ENCODE results near the gene FCF1. TPM values are rescaled to one million over a fixed set of nuclear protein-coding genes. Genes with fewer than 3 reads are reported as not detected.

The FCF1 gene
- polyA plus RNA-seq, 3 donors = 55.7 to 67.7 (median 56.2) TPM

DNA sequence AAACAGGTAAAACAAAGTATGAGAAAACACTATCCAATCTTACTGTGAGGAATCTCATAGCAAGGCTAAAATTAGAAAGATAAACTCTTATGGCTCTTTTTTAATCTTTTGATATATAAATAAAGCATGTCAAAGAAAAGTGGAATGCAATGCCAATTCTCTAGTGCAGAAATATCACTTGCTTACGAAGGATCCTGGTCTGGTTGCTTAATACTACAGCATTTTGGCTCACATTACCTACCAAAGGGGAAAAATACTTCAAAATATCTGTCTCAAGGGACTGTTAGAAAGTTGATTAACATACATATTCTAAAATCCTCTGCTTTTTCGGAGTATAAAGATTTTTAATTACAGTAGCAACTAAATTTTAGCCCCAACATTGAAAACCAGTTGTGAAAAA, 21.5 kb upstream of the FCF1 start:
- DNase-seq (ENCODE audit: extremely low read depth in 1 of 11, low read depth in 9 of 11, low spot score in 4 of 11) = no peak

GRCh38 chr14:74693191-74693590, 19.8 kb upstream of the FCF1 start:
- no peak for DNase-seq (ENCODE audit: extremely low read depth in 1 of 11, low read depth in 9 of 11, low spot score in 4 of 11)

GRCh38 chr14:74695406-74695805, 17.5 kb upstream of the FCF1 start:
- DNase-seq (ENCODE audit: extremely low read depth in 1 of 11, low read depth in 9 of 11, low spot score in 4 of 11) = no peak

- no peak for DNase-seq (ENCODE audit: extremely low read depth in 1 of 11, low read depth in 9 of 11, low spot score in 4 of 11)
These were observed 15.9 kb upstream of the FCF1 start for GRCh38 chr14:74697011-74697410.

DNA sequence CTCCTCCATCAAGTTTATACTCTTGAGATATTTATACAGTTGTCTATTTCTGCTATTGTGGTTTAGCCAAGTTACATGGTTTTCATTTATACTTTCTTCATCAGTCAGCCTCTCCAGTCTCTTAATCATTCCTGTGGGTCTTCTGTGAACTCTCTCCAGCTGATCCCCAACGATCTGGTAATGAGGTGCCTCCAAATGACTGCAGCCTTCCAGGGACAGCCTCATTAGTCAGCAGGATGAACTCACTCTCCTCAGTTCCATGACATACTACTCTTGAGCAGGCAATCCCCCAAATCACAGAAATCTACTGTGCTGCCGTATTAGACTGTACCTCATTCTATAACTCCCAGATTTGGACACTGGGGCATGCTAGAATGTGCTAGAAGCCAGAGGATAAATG, 15.4 kb upstream of the FCF1 start:
- no peak for DNase-seq (ENCODE audit: extremely low read depth in 1 of 11, low read depth in 9 of 11, low spot score in 4 of 11)

DNA sequence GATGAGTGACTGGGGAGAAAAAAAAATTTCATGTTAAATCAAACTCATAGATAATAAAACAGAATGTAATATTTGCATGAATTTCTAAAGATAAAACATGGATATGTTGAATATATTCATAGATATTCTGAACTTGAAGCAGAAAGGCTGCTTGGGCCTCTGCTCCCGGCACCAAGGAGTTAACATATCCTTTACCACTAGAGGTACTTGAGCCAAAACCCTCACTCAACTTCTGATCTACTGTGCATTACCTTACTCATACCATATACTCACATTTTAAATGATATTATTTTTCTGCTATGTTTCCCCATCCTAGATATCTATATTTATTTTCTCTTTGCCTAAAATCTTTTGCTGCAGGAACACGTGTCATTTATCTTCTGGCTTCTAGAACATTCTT, 15.0 kb upstream of the FCF1 start:
- no peak for DNase-seq (ENCODE audit: extremely low read depth in 1 of 11, low read depth in 9 of 11, low spot score in 4 of 11)

DNA sequence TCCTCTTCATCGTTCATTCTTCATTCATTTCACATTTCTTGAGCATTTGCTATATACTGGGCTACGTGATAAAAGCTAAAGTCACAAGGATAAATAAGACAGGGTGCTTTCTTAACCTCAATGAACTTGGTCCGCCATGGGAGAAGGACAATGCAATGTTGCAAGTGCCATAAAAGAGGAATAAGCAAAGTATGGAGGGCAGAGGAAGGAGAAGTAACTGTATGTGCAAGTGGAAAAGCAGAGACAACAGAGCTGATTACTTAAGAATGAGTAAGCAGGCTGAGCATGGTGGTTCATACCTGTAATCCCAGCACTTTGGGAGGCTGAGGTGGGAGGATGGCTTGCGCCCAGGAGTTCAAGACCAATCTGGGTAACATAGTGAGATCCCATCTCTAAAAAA, 14.5 kb upstream of the FCF1 start:
- no peak for DNase-seq (ENCODE audit: extremely low read depth in 1 of 11, low read depth in 9 of 11, low spot score in 4 of 11)

GRCh38 chr14:74702293-74702692, 10.7 kb upstream of the FCF1 start:
- no peak for DNase-seq (ENCODE audit: extremely low read depth in 1 of 11, low read depth in 9 of 11, low spot score in 4 of 11)

GRCh38 chr14:74703043-74703442, 9.9 kb upstream of the FCF1 start:
- no peak for DNase-seq (ENCODE audit: extremely low read depth in 1 of 11, low read depth in 9 of 11, low spot score in 4 of 11)

DNA sequence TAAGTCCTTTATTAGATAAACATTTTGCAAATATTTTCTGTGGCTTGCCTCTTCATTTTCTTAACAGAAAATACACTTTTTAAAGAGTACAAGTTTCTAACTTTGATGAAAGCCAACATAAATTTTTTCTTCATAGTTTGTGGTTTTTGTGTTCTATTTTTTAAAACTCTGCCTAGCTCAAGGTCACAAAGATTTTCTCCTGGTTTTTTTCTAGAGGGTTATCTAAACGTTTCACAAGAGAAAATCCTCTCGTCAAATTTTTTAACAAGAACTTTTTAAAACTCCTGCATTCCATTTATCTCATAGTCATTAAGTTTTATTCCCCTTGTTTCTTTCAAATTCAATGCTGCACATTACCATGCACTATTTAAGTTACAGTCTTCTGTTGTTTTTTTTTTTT, 8.3 kb upstream of the FCF1 start:
- DNase-seq (ENCODE audit: extremely low read depth in 1 of 11, low read depth in 9 of 11, low spot score in 4 of 11) = no peak

DNA sequence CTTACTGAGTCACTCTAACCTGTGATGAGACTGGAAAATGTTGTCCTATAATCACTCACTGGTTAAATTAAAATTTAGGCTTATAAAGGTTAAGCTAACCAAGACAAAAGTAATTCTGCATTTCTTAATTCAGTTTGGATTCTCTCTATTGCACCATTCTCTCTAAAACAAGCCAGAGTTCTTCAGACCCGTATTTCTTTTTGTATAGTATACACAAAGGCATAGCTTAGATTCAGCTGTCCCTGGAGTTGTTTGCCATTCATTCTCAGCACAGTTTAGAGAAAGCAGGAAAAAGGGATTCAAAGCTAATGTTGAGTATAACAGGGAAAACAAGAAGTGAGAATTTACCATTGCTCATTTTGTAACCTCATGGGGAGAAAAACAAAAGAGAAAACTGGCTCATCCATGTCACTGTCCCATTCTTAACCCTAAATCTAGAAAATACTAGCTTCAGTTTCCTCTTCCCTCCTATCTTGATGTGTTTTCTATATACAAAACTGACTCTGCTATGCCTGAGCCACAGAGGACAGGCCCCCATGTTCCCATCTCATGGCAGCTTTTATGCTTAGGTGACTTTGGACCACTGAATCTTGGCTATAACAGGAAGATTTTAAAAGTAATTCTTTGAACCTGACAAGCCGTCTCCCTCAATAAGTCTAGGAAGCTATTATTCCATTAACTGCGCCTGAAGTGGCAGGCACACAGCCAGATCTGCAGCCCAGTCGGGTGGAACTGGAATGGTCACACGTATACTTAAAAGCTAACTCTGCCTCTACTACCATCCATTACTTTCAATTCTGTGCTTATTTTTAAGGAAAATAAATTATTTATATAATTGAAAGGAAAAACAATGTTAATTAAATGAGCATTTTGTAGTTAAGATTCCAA, 7.1 kb upstream of the FCF1 start:
- DNase-seq (ENCODE audit: extremely low read depth in 1 of 11, low read depth in 9 of 11, low spot score in 4 of 11) = peak in 3 of 11 donors; percentile 3 to 29 (median 17)

- DNase-seq (ENCODE audit: extremely low read depth in 1 of 11, low read depth in 9 of 11, low spot score in 4 of 11) = no peak
These were observed 2.5 kb upstream of the FCF1 start for GRCh38 chr14:74710480-74710879.

DNA sequence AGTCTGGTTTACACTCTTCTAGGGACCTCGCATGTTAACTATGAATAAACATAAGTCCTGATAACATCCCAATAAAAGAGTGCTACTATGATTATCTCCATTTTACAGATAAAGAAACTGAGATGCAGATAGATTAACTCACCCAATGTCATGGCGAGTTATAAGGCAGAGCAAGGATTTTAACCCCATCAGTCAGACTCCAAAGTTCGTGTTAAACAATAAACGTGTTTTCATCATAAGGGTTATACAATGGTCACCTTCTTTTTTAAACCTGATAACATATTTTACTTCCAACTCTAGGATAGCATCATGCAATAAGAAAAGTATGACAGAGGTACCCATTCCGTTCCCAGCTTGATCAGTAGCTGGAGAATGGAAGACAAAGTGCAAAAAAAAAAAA, 1.3 kb upstream of the FCF1 start:
- DNase-seq (ENCODE audit: extremely low read depth in 1 of 11, low read depth in 9 of 11, low spot score in 4 of 11) = no peak

GRCh38 chr14:74713395-74713735, 421 bp downstream of the FCF1 start:
- no peak for DNase-seq (ENCODE audit: extremely low read depth in 1 of 11, low read depth in 9 of 11, low spot score in 4 of 11)

GRCh38 chr14:74720526-74720925, 7.6 kb downstream of the FCF1 start:
- no peak for DNase-seq (ENCODE audit: extremely low read depth in 1 of 11, low read depth in 9 of 11, low spot score in 4 of 11)

DNA sequence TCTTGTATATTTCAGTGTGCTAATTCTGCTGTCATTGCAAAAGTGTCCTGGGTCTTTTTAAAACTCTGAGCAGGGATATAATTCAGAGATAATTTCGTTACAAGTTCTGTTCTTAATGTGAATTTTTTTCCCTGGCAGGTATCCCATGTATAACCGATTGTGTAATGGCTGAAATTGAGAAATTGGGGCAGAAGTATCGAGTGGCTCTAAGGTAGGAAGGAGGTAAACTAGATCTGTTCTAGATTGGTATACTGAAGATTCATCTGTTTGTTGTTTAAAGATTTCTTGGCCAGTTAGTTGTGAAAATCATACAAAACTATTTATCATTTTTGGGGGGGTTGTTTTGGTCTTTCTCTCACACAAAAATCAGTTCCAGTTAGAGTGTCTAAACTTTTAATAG, 10.2 kb downstream of the FCF1 start:
- no peak for DNase-seq (ENCODE audit: extremely low read depth in 1 of 11, low read depth in 9 of 11, low spot score in 4 of 11)

DNA sequence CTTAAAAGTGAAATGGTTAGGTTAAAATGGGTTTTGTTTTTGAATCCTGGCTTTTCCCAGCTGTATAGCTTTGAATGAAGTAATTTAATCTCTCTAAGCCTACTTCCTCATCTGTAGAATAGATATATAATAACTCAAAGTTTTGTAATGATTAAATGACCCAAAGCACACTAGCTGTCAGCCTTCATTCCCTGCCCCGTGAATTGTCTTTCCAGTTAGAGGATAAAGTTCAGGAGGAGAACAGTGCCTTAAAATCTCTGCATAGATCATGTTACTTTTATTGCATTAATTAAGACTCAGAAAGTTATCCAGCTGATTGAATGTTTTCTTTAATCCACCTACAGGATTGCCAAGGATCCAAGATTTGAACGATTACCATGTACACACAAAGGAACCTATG, 19.4 kb downstream of the FCF1 start:
- no peak for DNase-seq (ENCODE audit: extremely low read depth in 1 of 11, low read depth in 9 of 11, low spot score in 4 of 11)

DNA sequence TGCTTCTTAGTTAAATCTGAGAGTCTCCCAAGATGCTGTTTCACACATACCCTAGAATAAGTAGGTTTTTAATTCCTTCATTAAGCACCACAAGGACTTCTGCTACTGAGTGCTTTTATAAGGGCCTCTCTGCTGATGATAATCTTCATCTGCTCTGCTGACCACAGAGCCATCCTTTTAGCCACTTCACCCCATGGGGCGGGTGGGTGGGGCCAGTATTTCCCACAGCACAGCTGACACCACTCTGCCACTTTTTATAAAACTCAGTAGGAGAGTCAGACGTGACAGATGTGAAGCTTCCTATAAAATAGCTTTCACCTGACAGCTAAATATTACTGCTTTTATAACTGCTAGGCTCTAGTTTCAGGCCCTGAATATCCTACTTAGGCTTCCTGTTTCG, 20.3 kb downstream of the FCF1 start:
- no peak for DNase-seq (ENCODE audit: extremely low read depth in 1 of 11, low read depth in 9 of 11, low spot score in 4 of 11)

DNA sequence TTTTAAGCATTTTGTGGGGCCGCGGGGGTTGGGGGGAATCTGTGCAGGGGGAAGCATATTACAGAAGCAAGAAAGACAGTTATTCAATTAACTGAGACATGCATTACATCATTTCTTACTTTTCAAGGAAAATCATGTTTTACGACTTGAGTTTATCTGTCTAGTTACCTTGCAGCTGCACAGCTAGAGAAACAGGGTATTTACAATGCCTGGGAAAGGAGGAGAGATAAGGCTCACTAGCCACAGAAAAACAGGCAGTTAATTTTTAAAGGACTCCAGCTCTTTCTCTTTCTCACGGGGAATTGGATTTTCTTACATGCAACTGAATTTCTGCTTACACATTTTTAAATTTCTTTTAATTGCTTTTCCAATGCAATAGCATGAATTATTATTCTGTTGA, 22.2 kb downstream of the FCF1 start:
- DNase-seq (ENCODE audit: extremely low read depth in 1 of 11, low read depth in 9 of 11, low spot score in 4 of 11) = no peak

- no peak for DNase-seq (ENCODE audit: extremely low read depth in 1 of 11, low read depth in 9 of 11, low spot score in 4 of 11)
These were observed 24.9 kb downstream of the FCF1 start for GRCh38 chr14:74737753-74738325.

Measured in renal cortex interstitium (tissue), 11 donors.